ENCODE results near the gene RPS6KA1. TPM values are rescaled to one million over a fixed set of nuclear protein-coding genes. Genes with fewer than 3 reads are reported as not detected.

RPS6KA1 gene
- total RNA-seq, 1 experiment from 2014 or later, result 60.5 TPM

GRCh38 chr1:26524181-26524580 is 5.4 kb upstream of the RPS6KA1 start:
- H3K36me3 ChIP-seq (ENCODE audit: low read depth), result no peaks in the 10 kb centered on the region
- no peak overlapping the region for H3K4me2 ChIP-seq
- POLR2A ChIA-PET (ENCODE audit: unreplicated experiment), result no interaction called here
- no peaks in the 10 kb centered on the region for H3K9me3 ChIP-seq (ENCODE audit: insufficient read depth, low read depth)
- H4K20me1 ChIP-seq (ENCODE audit: insufficient read depth), result no peaks in the 10 kb centered on the region
- CTCF ChIA-PET, result interaction anchor here (0.6 to 0.7 kb wide), 2 partner anchors 65 to 135 kb away, joined by 4 to 5 read pairs; no protein-coding TSS in a partner anchor
- TF ChIP-seq CTCF (conservative IDR thresholded peaks at IDR 0.05), result no peak
- TF ChIP-seq EZH2 (IDR thresholded peaks at IDR 0.05; ENCODE audit: low read depth), result no peak
- no TSS peak for BruUV-seq (replicated peaks)
- H3F3A ChIP-seq (ENCODE audit: insufficient read depth, low read depth), result peaks cover 3% of the 10 kb centered on the region; the same call in 1 of the 2 replicates
- DNase-seq, result peak; percentile 25 to 60
- intact Hi-C loops (cut with micrococcal nuclease; ENCODE audit: unreplicated experiment), result no loop called here
- H2AFZ ChIP-seq, result no peak overlapping the region
- H3K9me2 ChIP-seq (ENCODE audit: insufficient read depth), result no peaks in the 10 kb centered on the region
- H3K4me3 ChIP-seq, result no peak overlapping the region
- H3K27ac ChIP-seq, result no peak overlapping the region
- H3K79me2 ChIP-seq (ENCODE audit: low read depth), result no peaks in the 10 kb centered on the region
- H3K4me1 ChIP-seq (replicated peaks; ENCODE audit: insufficient read depth), result no peaks in the 10 kb centered on the region
- no peaks in the 10 kb centered on the region for H3K27me3 ChIP-seq (ENCODE audit: insufficient read depth, low read depth)

GRCh38 chr1:26526287-26526686 is 3.3 kb upstream of the RPS6KA1 start:
- Histone ChIP-seq H3K4me2 (no peak overlapping the region), H3K79me2 (ENCODE audit: low read depth) (no peaks in the 10 kb centered on the region), H3K9me3 (ENCODE audit: insufficient read depth, low read depth) (no peaks in the 10 kb centered on the region), H3K27ac (no peak overlapping the region), H3K27me3 (ENCODE audit: insufficient read depth, low read depth) (no peaks in the 10 kb centered on the region), H3K4me1 (replicated peaks; ENCODE audit: insufficient read depth) (peaks cover 5% of the 10 kb centered on the region), H2AFZ (no peak overlapping the region), H3K36me3 (ENCODE audit: low read depth) (no peaks in the 10 kb centered on the region), H3K9me2 (ENCODE audit: insufficient read depth) (no peaks in the 10 kb centered on the region), H4K20me1 (ENCODE audit: insufficient read depth) (no peaks in the 10 kb centered on the region), H3K4me3 (no peak overlapping the region), H3F3A (ENCODE audit: insufficient read depth, low read depth) (peaks cover 8% of the 10 kb centered on the region)
- DNase-seq, result no peak
- no peak for TF ChIP-seq EZH2 (IDR thresholded peaks at IDR 0.05; ENCODE audit: low read depth)
- no peak for TF ChIP-seq CTCF (conservative IDR thresholded peaks at IDR 0.05)
- ChIA-PET POLR2A (ENCODE audit: unreplicated experiment) (no interaction called here), CTCF (interaction anchor here (0.6 kb wide), 1 partner anchor 1675 kb away, joined by 3 read pairs; no protein-coding TSS in a partner anchor)
- BruUV-seq (replicated peaks), result no TSS peak
- intact Hi-C loops (cut with micrococcal nuclease; ENCODE audit: unreplicated experiment), result no loop called here

- CTCF ChIA-PET, result interaction anchor here (1.0 kb wide), 1 partner anchor 336 kb away, joined by 4 read pairs; no protein-coding TSS in a partner anchor
- POLR2A ChIA-PET (ENCODE audit: unreplicated experiment), result interaction anchor here (0.6 kb wide), 1 partner anchor 332 kb away, joined by 3 read pairs; no protein-coding TSS in a partner anchor
- H3K4me1 ChIP-seq (replicated peaks; ENCODE audit: insufficient read depth), result peaks cover 18% of the 10 kb centered on the region
- TF ChIP-seq CTCF (conservative IDR thresholded peaks at IDR 0.05) (no peak), EZH2 (IDR thresholded peaks at IDR 0.05; ENCODE audit: low read depth) (no peak)
- DNase-seq, result no peak
- no peaks in the 10 kb centered on the region for H3K36me3 ChIP-seq (ENCODE audit: low read depth)
- 0 out of 2 replicates have a peak overlapping the region, but pooled peaks have one; percentile 62 for H2AFZ ChIP-seq
- no peaks in the 10 kb centered on the region for H3K9me2 ChIP-seq (ENCODE audit: insufficient read depth)
- no peaks in the 10 kb centered on the region for H3K9me3 ChIP-seq (ENCODE audit: insufficient read depth, low read depth)
- H3K79me2 ChIP-seq (ENCODE audit: low read depth), result peaks cover 25% of the 10 kb centered on the region
- H3K4me3 ChIP-seq, result peak overlapping the region; percentile 51; the same call in 1 of the 2 replicates
- peak overlapping the region; percentile 72 for H3K4me2 ChIP-seq
- H3K27ac ChIP-seq, result no peak overlapping the region
- no peaks in the 10 kb centered on the region for H4K20me1 ChIP-seq (ENCODE audit: insufficient read depth)
- intact Hi-C loops (cut with micrococcal nuclease; ENCODE audit: unreplicated experiment), result no loop called here
- no TSS peak for BruUV-seq (replicated peaks)
- H3F3A ChIP-seq (ENCODE audit: insufficient read depth, low read depth), result peaks cover 13% of the 10 kb centered on the region
- H3K27me3 ChIP-seq (ENCODE audit: insufficient read depth, low read depth), result no peaks in the 10 kb centered on the region
These were observed 231 bp upstream of the RPS6KA1 start for GRCh38 chr1:26529405-26529654.
